ENCODE results near the gene AGMAT. TPM values are rescaled to one million over a fixed set of nuclear protein-coding genes. Genes with fewer than 3 reads are reported as not detected.

The AGMAT gene
- total and polyA plus RNA-seq, 2 donors (not counting 1 experiment from before 2014, with no cell fraction given): 0.52 to 1.2 TPM

- peaks cover 53% of the 10 kb centered on the region for H3K79me2 ChIP-seq (ENCODE audit: control insufficient read depth, insufficient read depth, low read length)
- peak; percentile 21 to 94 for DNase-seq (ENCODE audit: low read depth in 2 of 2)
- H4K20me1 ChIP-seq (ENCODE audit: control insufficient read depth, extremely low read depth, insufficient read depth, low read length): peaks cover 2% of the 10 kb centered on the region
- H3K9ac ChIP-seq (ENCODE audit: insufficient read depth, low read length): peak overlapping the region; percentile 81
- H3K9me3 ChIP-seq (ENCODE audit: control insufficient read depth, insufficient read depth, low read depth, low read length): no peaks in the 10 kb centered on the region
- H3K4me2 ChIP-seq (ENCODE audit: extremely low read depth, insufficient read depth, low read length): peak overlapping the region; percentile 84
- no peaks in the 10 kb centered on the region for H3K36me3 ChIP-seq (ENCODE audit: control insufficient read depth, insufficient read depth, low read length)
- no peak overlapping the region for H2AFZ ChIP-seq (ENCODE audit: low read length)
- peak overlapping the region; percentile 70 to 94 (median 87) for H3K4me3 ChIP-seq (replicated peaks in 1 of 4; ENCODE audit: control extremely low read depth in 1 of 4, insufficient read depth in 1 of 4, low read depth in 3 of 4, low read length in 4 of 4)
- TF ChIP-seq, protein P1, sequence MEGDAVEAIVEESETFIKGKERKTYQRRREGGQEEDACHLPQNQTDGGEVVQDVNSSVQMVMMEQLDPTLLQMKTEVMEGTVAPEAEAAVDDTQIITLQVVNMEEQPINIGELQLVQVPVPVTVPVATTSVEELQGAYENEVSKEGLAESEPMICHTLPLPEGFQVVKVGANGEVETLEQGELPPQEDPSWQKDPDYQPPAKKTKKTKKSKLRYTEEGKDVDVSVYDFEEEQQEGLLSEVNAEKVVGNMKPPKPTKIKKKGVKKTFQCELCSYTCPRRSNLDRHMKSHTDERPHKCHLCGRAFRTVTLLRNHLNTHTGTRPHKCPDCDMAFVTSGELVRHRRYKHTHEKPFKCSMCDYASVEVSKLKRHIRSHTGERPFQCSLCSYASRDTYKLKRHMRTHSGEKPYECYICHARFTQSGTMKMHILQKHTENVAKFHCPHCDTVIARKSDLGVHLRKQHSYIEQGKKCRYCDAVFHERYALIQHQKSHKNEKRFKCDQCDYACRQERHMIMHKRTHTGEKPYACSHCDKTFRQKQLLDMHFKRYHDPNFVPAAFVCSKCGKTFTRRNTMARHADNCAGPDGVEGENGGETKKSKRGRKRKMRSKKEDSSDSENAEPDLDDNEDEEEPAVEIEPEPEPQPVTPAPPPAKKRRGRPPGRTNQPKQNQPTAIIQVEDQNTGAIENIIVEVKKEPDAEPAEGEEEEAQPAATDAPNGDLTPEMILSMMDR (conservative IDR thresholded peaks at IDR 0.05 in 1 of 2, IDR thresholded peaks at IDR 0.05 in 1 of 2; ENCODE audit: low read depth in 1 of 2, low read length in 2 of 2): no peak
- TF ChIP-seq EZH2 (IDR thresholded peaks at IDR 0.05; ENCODE audit: low read length, missing control alignments): no peak
- H3K4me1 ChIP-seq (ENCODE audit: control insufficient read depth, extremely low read depth, insufficient read depth, low read length): peaks cover 18% of the 10 kb centered on the region
- H3K27ac ChIP-seq (ENCODE audit: insufficient read depth, low read length): peak overlapping the region; percentile 87
- no peaks in the 10 kb centered on the region for H3K27me3 ChIP-seq (ENCODE audit: control insufficient read depth, insufficient read depth, low read length)
Observed at GRCh38 chr1:15618655-15619525, 34.0 kb upstream of the AGMAT start.

- Histone ChIP-seq H2AFZ (ENCODE audit: low read length) (peak overlapping the region; percentile 15), H3K4me3 (replicated peaks in 1 of 4; ENCODE audit: control extremely low read depth in 1 of 4, insufficient read depth in 1 of 4, low read depth in 3 of 4, low read length in 4 of 4) (peak overlapping the region; percentile 70 to 94 (median 87)), H3K79me2 (ENCODE audit: control insufficient read depth, insufficient read depth, low read length) (peaks cover 46% of the 10 kb centered on the region), H3K4me1 (ENCODE audit: control insufficient read depth, extremely low read depth, insufficient read depth, low read length) (peaks cover 18% of the 10 kb centered on the region), H3K27ac (ENCODE audit: insufficient read depth, low read length) (peak overlapping the region; percentile 87), H3K36me3 (ENCODE audit: control insufficient read depth, insufficient read depth, low read length) (no peaks in the 10 kb centered on the region), H3K9me3 (ENCODE audit: control insufficient read depth, insufficient read depth, low read depth, low read length) (no peaks in the 10 kb centered on the region), H3K9ac (ENCODE audit: insufficient read depth, low read length) (peak overlapping the region; percentile 81), H4K20me1 (ENCODE audit: control insufficient read depth, extremely low read depth, insufficient read depth, low read length) (peaks cover 2% of the 10 kb centered on the region), H3K4me2 (ENCODE audit: extremely low read depth, insufficient read depth, low read length) (peak overlapping the region; percentile 84), H3K27me3 (ENCODE audit: control insufficient read depth, insufficient read depth, low read length) (no peaks in the 10 kb centered on the region)
- TF ChIP-seq EZH2 (IDR thresholded peaks at IDR 0.05; ENCODE audit: low read length, missing control alignments): no peak
- TF ChIP-seq, protein P1 (conservative IDR thresholded peaks at IDR 0.05 in 1 of 2, IDR thresholded peaks at IDR 0.05 in 1 of 2; ENCODE audit: low read depth in 1 of 2, low read length in 2 of 2): no peak
- DNase-seq (ENCODE audit: low read depth in 2 of 2): peak in 1 of 2 donors; percentile 3
Observed at GRCh38 chr1:15618077-15618654, 33.3 kb upstream of the AGMAT start.
